Measurements from ENCODE around the gene HECTD2. TPM values are rescaled to one million over a fixed set of nuclear protein-coding genes. Genes with fewer than 3 reads are reported as not detected.

Gene HECTD2
- total and polyA plus RNA-seq, 2 of the 8 experiments (the other 6 are each of a cell fraction or from before 2014, with no cell fraction given) = 5.7 to 11.9 TPM

DNA sequence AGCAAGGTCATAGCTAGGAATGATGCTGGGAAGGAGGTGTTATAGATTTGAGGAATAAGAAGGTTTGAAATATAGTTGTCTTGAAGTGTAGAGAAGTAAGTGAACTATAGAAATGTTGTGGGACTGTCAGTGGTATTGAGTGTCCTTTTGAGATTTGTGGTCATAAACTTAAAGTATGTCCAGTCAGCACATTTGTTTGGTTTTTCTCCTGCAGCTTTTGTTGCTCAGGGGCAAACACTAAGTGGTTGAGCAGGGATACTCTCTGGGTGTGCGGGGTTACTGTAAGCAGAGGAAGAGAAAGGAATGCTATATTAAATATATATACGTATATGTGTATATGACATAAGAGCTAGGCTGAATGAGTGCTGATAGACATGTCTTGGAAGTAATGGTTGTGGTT lies 67.1 kb downstream of the HECTD2 start:
- Histone ChIP-seq H3K9me3 (ENCODE audit: insufficient read depth in 2 of 2, low read depth in 1 of 2, low read length in 1 of 2) (no peaks in the 10 kb centered on the region), H4K8ac (ENCODE audit: extremely low read depth, insufficient read depth, low read length) (no peak overlapping the region), H3K23ac (ENCODE audit: insufficient read length) (no peak overlapping the region), H3K79me1 (ENCODE audit: low read depth, low read length) (no peaks in the 10 kb centered on the region), H4K91ac (replicated peaks; ENCODE audit: insufficient read length, low read length) (no peak overlapping the region), H3K4me2 (ENCODE audit: insufficient read depth in 1 of 2, low read depth in 2 of 2, low read length in 2 of 2) (no peak overlapping the region), H3K79me2 (ENCODE audit: control insufficient read depth in 1 of 2, insufficient read depth in 2 of 2, low read length in 2 of 2) (no peaks in the 10 kb centered on the region), H3K27me3 (replicated peaks in 1 of 4; ENCODE audit: control insufficient read depth in 3 of 4, extremely low read depth in 1 of 4, insufficient read depth in 3 of 4, low read length in 3 of 4) (no peaks in the 10 kb centered on the region), H2BK120ac (replicated peaks; ENCODE audit: low read depth, low read length) (no peak overlapping the region), H3K4ac (replicated peaks; ENCODE audit: insufficient read length, low read depth, low read length) (no peak overlapping the region), H4K20me1 (replicated peaks in 1 of 2; ENCODE audit: control insufficient read depth in 1 of 2, insufficient read depth in 2 of 2, low read length in 2 of 2) (no peaks in the 10 kb centered on the region), H2BK5ac (ENCODE audit: low read depth, low read length) (no peak overlapping the region), H3K56ac (replicated peaks; ENCODE audit: insufficient read length, low read depth, low read length) (no peak overlapping the region), H2BK20ac (ENCODE audit: low read length) (no peak overlapping the region), H2AFZ (ENCODE audit: low read length) (no peak overlapping the region), H2BK12ac (ENCODE audit: low read depth, low read length) (no peak overlapping the region), H3K9ac (replicated peaks in 1 of 4; ENCODE audit: extremely low read depth in 1 of 4, low read depth in 3 of 4, low read length in 3 of 4) (no peak overlapping the region), H4K5ac (ENCODE audit: insufficient read length, low read depth, low read length) (no peak overlapping the region), H3K36me3 (ENCODE audit: control insufficient read depth in 2 of 4, insufficient read depth in 4 of 4, low read length in 3 of 4) (no peaks in the 10 kb centered on the region), H3K4me3 (ENCODE audit: extremely low read depth in 1 of 4, insufficient read depth in 2 of 4, low read depth in 3 of 4, low read length in 4 of 4) (no peak overlapping the region), H2AK5ac (ENCODE audit: low read depth, low read length) (no peak overlapping the region), H3K14ac (ENCODE audit: insufficient read length) (no peak overlapping the region), H3K23me2 (ENCODE audit: low read depth, low read length) (no peaks in the 10 kb centered on the region), H2BK15ac (ENCODE audit: low read length) (no peak overlapping the region), H3K18ac (ENCODE audit: extremely low read depth, low read length) (no peak overlapping the region), H3K27ac (ENCODE audit: low read depth, low read length) (no peak overlapping the region), H3K4me1 (replicated peaks in 1 of 4; ENCODE audit: control insufficient read depth in 3 of 4, insufficient read depth in 4 of 4, low read length in 3 of 4) (no peaks in the 10 kb centered on the region)
- no peak for DNase-seq (ENCODE audit: low read depth in 1 of 2, low spot score in 2 of 2)
- no peak for TF ChIP-seq TCF12 (IDR thresholded peaks at IDR 0.05; ENCODE audit: low read depth, low read length)
- TF ChIP-seq, protein P1, sequence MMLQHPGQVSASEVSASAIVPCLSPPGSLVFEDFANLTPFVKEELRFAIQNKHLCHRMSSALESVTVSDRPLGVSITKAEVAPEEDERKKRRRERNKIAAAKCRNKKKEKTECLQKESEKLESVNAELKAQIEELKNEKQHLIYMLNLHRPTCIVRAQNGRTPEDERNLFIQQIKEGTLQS (IDR thresholded peaks at IDR 0.05; ENCODE audit: insufficient read depth, low read depth, low read length) = no peak
- no peak for TF ChIP-seq SRF (IDR thresholded peaks at IDR 0.05; ENCODE audit: low read depth, low read length)
- TF ChIP-seq CBX8 (IDR thresholded peaks at IDR 0.05; ENCODE audit: borderline replicate concordance, low read depth, low read length) = no peak
- TF ChIP-seq SP1 (IDR thresholded peaks at IDR 0.05; ENCODE audit: low read depth, low read length) = no peak
- no peak for TF ChIP-seq SIX5 (IDR thresholded peaks at IDR 0.05; ENCODE audit: low read depth, low read length)
- no peak for TF ChIP-seq HDAC6 (IDR thresholded peaks at IDR 0.05; ENCODE audit: low read depth, low read length)
- TF ChIP-seq BACH1 (IDR thresholded peaks at IDR 0.05; ENCODE audit: low read length) = no peak
- no peak for TF ChIP-seq EZH2 (IDR thresholded peaks at IDR 0.05; ENCODE audit: low read depth, low read length, severe bottlenecking)
- TF ChIP-seq JUND (IDR thresholded peaks at IDR 0.05; ENCODE audit: low read length) = no peak
- TF ChIP-seq, protein P2, sequence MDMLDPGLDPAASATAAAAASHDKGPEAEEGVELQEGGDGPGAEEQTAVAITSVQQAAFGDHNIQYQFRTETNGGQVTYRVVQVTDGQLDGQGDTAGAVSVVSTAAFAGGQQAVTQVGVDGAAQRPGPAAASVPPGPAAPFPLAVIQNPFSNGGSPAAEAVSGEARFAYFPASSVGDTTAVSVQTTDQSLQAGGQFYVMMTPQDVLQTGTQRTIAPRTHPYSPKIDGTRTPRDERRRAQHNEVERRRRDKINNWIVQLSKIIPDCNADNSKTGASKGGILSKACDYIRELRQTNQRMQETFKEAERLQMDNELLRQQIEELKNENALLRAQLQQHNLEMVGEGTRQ (IDR thresholded peaks at IDR 0.05; ENCODE audit: low read length) = no peak
- 91% methylated on average over 2 of the region's 2 CpGs; no CpG with 5 or more reads in 1 of the 2 experiments for WGBS, 2 experiments (ENCODE audit: extremely low coverage in 1 of 2, insufficient coverage in 1 of 2, insufficient read length in 1 of 2, insufficient replicate concordance in 2 of 2, low coverage in 1 of 2, low lambda C conversion rate in 2 of 2, missing lambda C conversion rate in 1 of 2)
- ChIA-PET POLR2A (ENCODE audit: partially characterized antibody) (no interaction called here), CTCF (ENCODE audit: partially characterized antibody) (interaction anchor here (0.6 to 0.9 kb wide), 3 partner anchors 16 to 458 kb away, joined by 3 read pairs; no protein-coding TSS in a partner anchor)
- no peak for FAIRE-seq

Data from H1 (cell line).